Measurements from ENCODE around the gene AURKAIP1. TPM values are rescaled to one million over a fixed set of nuclear protein-coding genes. Genes with fewer than 3 reads are reported as not detected.

The AURKAIP1 gene
- 113 and 124 TPM in 2 replicates for total RNA-seq

GRCh38 chr1:1374929-1375662, at the start of gene AURKAIP1:
Gene AURKAIP1, minus strand, starts transcription at chr1:1375207. Its CDS starts 451 bp downstream, at chr1:1374756.

GRCh38 chr1:1421147-1421906, 46.3 kb upstream of the AURKAIP1 start, which contains the start of gene ANKRD65:
Gene ANKRD65, minus strand, starts transcription at chr1:1421276. Its CDS starts 271 bp downstream, at chr1:1421005.

GRCh38 chr1:1406821-1407635, 32.0 kb upstream of the AURKAIP1 start, which contains the start of gene MRPL20:
Gene MRPL20, minus strand, starts transcription at chr1:1407293. Its CDS starts 76 bp downstream, at chr1:1407217.

GRCh38 chr1:1399187-1399871, 24.3 kb upstream of the AURKAIP1 start, which contains the start of gene CCNL2:
Gene CCNL2, minus strand, starts transcription at chr1:1399335. Its CDS starts 29 bp downstream, at chr1:1399306.

GRCh38 chr1:1358433-1359271, 16.4 kb downstream of the AURKAIP1 start, which contains the start of gene MXRA8:
Gene MXRA8, minus strand, starts transcription at chr1:1358555. Its CDS starts 51 bp downstream, at chr1:1358504.

GRCh38 chr1:1349256-1350012, 25.6 kb downstream of the AURKAIP1 start, which contains the start of gene DVL1:
Gene DVL1, minus strand, starts transcription at chr1:1349418. Its CDS starts 353 bp downstream, at chr1:1349065.

GRCh38 chr1:1331068-1331965, 43.7 kb downstream of the AURKAIP1 start, which contains the start of gene TAS1R3:
Gene TAS1R3, plus strand, starts transcription at chr1:1331280. Its CDS starts 66 bp downstream, at chr1:1331346.

GRCh38 chr1:1324524-1325287, 50.3 kb downstream of the AURKAIP1 start, which contains the start of the genes CPTP and INTS11:
Gene CPTP, plus strand, starts transcription at chr1:1324802. Its CDS starts 2,109 bp downstream, at chr1:1326911.
Gene INTS11, minus strand, starts transcription at chr1:1324660. Its CDS starts 52 bp downstream, at chr1:1324608.

Other genes with a start within 250 kb of the AURKAIP1 start
- gene TTLL10, start 201.3 kb downstream of the AURKAIP1 start, total RNA-seq = not detected in 2 replicates
- not detected in 2 replicates for gene TNFRSF18, start 168.6 kb downstream of the AURKAIP1 start, total RNA-seq
- gene TNFRSF4, start 161.1 kb downstream of the AURKAIP1 start, total RNA-seq = under 0.01 TPM in 1 of 2 replicates, not detected in the other
- 87.6 and 101 TPM in 2 replicates for gene SDF4, start 143.2 kb downstream of the AURKAIP1 start, total RNA-seq
- 20.6 and 22.3 TPM in 2 replicates for gene B3GALT6, start 143.0 kb downstream of the AURKAIP1 start, total RNA-seq
- gene C1QTNF12, start 128.5 kb downstream of the AURKAIP1 start, total RNA-seq = 0.59 and 1.8 TPM in 2 replicates
- gene UBE2J2, start 101.4 kb downstream of the AURKAIP1 start, total RNA-seq = 26.5 and 41.6 TPM in 2 replicates
- gene SCNN1D, start 94.8 kb downstream of the AURKAIP1 start, total RNA-seq = 0.73 and 0.78 TPM in 2 replicates
- 33.6 and 37.8 TPM in 2 replicates for gene ACAP3, start 67.3 kb downstream of the AURKAIP1 start, total RNA-seq
- gene PUSL1, start 66.6 kb downstream of the AURKAIP1 start, total RNA-seq = 24.3 and 27.2 TPM in 2 replicates
- gene INTS11, start 50.5 kb downstream of the AURKAIP1 start, total RNA-seq = 80.0 and 86.0 TPM in 2 replicates
- gene CPTP, start 50.4 kb downstream of the AURKAIP1 start, total RNA-seq = 12.5 and 12.9 TPM in 2 replicates
- under 0.01 TPM in 2 replicates for gene TAS1R3, start 43.9 kb downstream of the AURKAIP1 start, total RNA-seq
- 69.1 and 119 TPM in 2 replicates for gene DVL1, start 25.8 kb downstream of the AURKAIP1 start, total RNA-seq
- gene MXRA8, start 16.7 kb downstream of the AURKAIP1 start, total RNA-seq = 243 and 326 TPM in 2 replicates
- 93.7 and 120 TPM in 2 replicates for gene CCNL2, start 24.1 kb upstream of the AURKAIP1 start, total RNA-seq
- 80.2 and 101 TPM in 2 replicates for gene MRPL20, start 32.1 kb upstream of the AURKAIP1 start, total RNA-seq
- 0.73 and 0.78 TPM in 2 replicates for gene ANKRD65, start 46.1 kb upstream of the AURKAIP1 start, total RNA-seq
- 0.73 and 2.2 TPM in 2 replicates for gene VWA1, start 60.5 kb upstream of the AURKAIP1 start, total RNA-seq
- 0.20 TPM in 1 of 2 replicates, not detected in the other for gene ATAD3C, start 74.5 kb upstream of the AURKAIP1 start, total RNA-seq
- gene ATAD3B, start 96.6 kb upstream of the AURKAIP1 start, total RNA-seq = 14.3 and 36.0 TPM in 2 replicates
- gene ATAD3A, start 137.0 kb upstream of the AURKAIP1 start, total RNA-seq = 38.9 and 57.3 TPM in 2 replicates
- 2.6 and 3.1 TPM in 2 replicates for gene TMEM240, start 165.4 kb upstream of the AURKAIP1 start, total RNA-seq
- 56.2 and 56.7 TPM in 2 replicates for gene SSU72, start 199.7 kb upstream of the AURKAIP1 start, total RNA-seq
- gene FNDC10, start 224.9 kb upstream of the AURKAIP1 start, total RNA-seq = 3.1 and 7.3 TPM in 2 replicates
- gene MIB2, start 240.3 kb upstream of the AURKAIP1 start, total RNA-seq = 36.0 and 38.2 TPM in 2 replicates

Measured in subcutaneous preadipocyte (primary cell).